Erythroblast (primary cell): ENCODE results near the gene ZNF430.

Source experiments
- GATA1 ChIP-seq: IDR thresholded peaks from 2 replicates; pipeline ENCODE4 v1.6.1; 2011; ENCODE audit warnings: low read depth, mild to moderate bottlenecking, control low read depth, low read length, moderate library complexity
- POLR2A ChIP-seq: IDR thresholded peaks from 2 replicates; pipeline ENCODE4 v1.6.1; 2011; ENCODE audit warnings: mild to moderate bottlenecking, low read length

DNA sequence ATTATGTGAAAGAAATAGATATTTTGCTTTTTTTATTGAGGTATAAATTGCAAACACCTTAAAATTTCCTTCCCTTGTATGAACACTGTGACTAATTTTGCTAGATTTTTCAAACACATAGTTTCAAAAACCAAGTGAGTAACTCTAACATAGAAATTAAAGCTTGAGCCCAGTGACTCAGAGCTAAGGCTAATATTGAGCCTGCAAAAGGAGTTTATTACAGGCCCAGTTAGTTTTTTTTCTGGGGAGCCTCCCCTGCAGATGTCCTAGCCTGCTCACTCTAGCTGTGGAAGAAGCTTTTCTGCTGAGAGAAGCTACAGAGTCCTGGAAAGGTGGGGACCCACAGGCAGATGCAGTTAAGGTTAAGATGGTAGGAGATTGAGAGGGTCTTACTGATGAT lies 3.4 kb downstream of the ZNF430 start:
- TF ChIP-seq POLR2A (no peak), GATA1 (no peak)
